Measurements from ENCODE around the gene MORN1. TPM values are rescaled to one million over a fixed set of nuclear protein-coding genes. Genes with fewer than 3 reads are reported as not detected.

MORN1 gene
- total and polyA plus RNA-seq, 2 experiments from 2014 or later = 4.5 to 9.4 TPM

DNA sequence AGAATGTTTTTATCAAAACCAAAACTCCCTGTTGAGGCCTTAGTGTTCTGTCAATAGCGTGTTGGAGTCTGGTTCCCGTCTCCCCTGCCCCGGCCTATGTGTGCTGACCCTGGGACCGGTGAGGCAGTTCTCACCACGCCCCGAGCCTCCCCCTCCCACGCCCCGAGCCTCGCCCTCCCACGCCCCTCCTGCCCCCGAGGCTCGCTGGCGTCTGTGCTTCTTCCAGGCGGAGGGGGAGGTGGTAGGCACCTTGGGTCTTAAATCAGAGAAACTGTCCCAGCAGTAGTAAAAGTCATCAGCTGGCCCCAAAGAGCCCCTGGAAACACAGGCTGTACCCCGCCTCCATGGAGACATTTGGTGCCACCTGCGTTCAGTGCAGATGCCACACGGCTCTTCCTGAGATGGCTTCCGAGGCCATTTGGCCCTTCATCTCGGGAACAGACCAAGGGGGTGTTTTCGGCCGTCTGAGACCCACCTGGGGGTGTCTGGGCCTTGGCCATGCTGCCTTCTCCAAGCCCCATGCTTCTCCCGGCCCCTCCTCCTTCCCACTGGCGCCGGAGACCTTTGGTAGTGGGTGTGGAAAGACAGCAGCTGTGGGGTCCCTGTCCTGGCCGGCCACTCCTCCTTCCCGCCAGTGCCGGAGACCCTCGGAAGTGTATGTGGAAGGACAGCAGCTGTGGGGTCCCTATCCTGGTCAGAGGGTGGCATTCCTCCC lies 118.5 kb downstream of the MORN1 start:
- no peak overlapping the region for H3K4me3 ChIP-seq
- no peak for DNase-seq (ENCODE audit: low spot score)
- no peak overlapping the region for H2AFZ ChIP-seq
- TF ChIP-seq EZH2 (IDR thresholded peaks at IDR 0.05; ENCODE audit: borderline replicate concordance) (no peak), EZH2phosphoT487 (IDR thresholded peaks at IDR 0.05; ENCODE audit: low read depth, severe bottlenecking, unreplicated experiment) (no peak)
- TF ChIP-seq, protein P1, sequence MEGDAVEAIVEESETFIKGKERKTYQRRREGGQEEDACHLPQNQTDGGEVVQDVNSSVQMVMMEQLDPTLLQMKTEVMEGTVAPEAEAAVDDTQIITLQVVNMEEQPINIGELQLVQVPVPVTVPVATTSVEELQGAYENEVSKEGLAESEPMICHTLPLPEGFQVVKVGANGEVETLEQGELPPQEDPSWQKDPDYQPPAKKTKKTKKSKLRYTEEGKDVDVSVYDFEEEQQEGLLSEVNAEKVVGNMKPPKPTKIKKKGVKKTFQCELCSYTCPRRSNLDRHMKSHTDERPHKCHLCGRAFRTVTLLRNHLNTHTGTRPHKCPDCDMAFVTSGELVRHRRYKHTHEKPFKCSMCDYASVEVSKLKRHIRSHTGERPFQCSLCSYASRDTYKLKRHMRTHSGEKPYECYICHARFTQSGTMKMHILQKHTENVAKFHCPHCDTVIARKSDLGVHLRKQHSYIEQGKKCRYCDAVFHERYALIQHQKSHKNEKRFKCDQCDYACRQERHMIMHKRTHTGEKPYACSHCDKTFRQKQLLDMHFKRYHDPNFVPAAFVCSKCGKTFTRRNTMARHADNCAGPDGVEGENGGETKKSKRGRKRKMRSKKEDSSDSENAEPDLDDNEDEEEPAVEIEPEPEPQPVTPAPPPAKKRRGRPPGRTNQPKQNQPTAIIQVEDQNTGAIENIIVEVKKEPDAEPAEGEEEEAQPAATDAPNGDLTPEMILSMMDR (IDR thresholded peaks at IDR 0.05; ENCODE audit: poor library complexity) = no peak
- H3K9me2 ChIP-seq (replicated peaks; ENCODE audit: insufficient read depth) = no peaks in the 10 kb centered on the region
- peaks cover 98% of the 10 kb centered on the region for H3K79me2 ChIP-seq
- H3K27ac ChIP-seq = peak overlapping the region; percentile 73
- peak overlapping the region; percentile 72 for H3K4me2 ChIP-seq
- peaks cover 68% of the 10 kb centered on the region for H3K4me1 ChIP-seq (ENCODE audit: insufficient read depth)
- no peaks in the 10 kb centered on the region for H3K27me3 ChIP-seq
- H4K20me1 ChIP-seq (ENCODE audit: insufficient read depth, poor library complexity, severe bottlenecking) = peaks cover 88% of the 10 kb centered on the region
- WGBS (ENCODE audit: low lambda C conversion rate, missing lambda C conversion rate) = 72% methylated on average over 27 of the region's 28 CpGs
- H3K9me3 ChIP-seq (ENCODE audit: low read depth) = no peaks in the 10 kb centered on the region
- no peaks in the 10 kb centered on the region for H3K36me3 ChIP-seq (replicated peaks; ENCODE audit: insufficient read depth, low read depth)

DNA sequence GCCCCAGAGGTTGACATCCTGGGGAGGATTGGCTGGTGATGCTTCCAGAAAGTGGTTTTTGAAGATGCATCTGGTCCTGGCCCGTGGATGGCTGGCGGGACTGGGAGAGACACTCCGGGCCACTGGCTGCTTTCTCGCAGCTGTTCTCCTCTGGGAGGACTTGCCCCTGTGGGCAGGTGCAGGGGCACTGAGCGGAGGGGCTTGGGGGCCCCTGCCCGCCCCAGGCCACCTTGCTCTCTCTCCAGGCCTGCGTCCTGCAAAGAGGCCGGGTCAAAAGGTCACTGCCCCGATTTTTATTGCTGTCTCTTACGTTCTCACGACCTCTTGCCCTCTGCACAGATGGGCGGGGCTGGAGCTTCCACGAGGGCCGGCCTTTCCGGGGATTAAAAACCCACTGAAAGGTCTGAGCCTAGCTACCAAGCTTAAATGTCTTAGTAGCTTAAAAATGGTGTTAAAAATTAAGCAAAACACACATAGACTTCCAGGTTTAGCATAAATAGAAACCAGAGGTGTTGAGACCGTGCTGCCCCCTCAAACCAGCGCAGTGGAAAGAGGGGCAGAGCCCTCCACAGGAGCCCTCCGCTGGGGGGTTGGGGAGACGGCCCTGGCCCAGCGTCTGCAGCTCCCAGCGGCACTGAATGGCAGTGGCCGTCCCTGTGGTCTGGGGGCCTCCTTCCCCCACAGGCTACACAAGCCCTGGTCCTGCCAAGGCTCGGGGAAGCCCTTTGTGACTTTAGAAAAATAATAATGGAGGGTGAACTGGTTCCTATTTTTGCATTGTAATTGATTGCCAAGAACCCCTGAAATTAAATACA lies 119.3 kb downstream of the MORN1 start:
- Histone ChIP-seq H3K36me3 (replicated peaks; ENCODE audit: insufficient read depth, low read depth) (no peaks in the 10 kb centered on the region), H3K4me2 (peak overlapping the region; percentile 72), H2AFZ (no peak overlapping the region), H3K79me2 (peaks cover 98% of the 10 kb centered on the region), H3K27me3 (no peaks in the 10 kb centered on the region), H3K9me2 (replicated peaks; ENCODE audit: insufficient read depth) (no peaks in the 10 kb centered on the region), H4K20me1 (ENCODE audit: insufficient read depth, poor library complexity, severe bottlenecking) (peaks cover 92% of the 10 kb centered on the region), H3K4me1 (ENCODE audit: insufficient read depth) (peaks cover 61% of the 10 kb centered on the region), H3K9me3 (ENCODE audit: low read depth) (no peaks in the 10 kb centered on the region), H3K27ac (peak overlapping the region; percentile 73), H3K4me3 (no peak overlapping the region)
- WGBS (ENCODE audit: low lambda C conversion rate, missing lambda C conversion rate) = 42% methylated on average over 22 of the region's 23 CpGs
- DNase-seq (ENCODE audit: low spot score) = no peak
- TF ChIP-seq EZH2 (IDR thresholded peaks at IDR 0.05; ENCODE audit: borderline replicate concordance) (no peak), EZH2phosphoT487 (IDR thresholded peaks at IDR 0.05; ENCODE audit: low read depth, severe bottlenecking, unreplicated experiment) (no peak)
- TF ChIP-seq, protein P1 (IDR thresholded peaks at IDR 0.05; ENCODE audit: poor library complexity) = no peak

Other genes starting within 250 kb of the MORN1 start
- 24.9 and 36.6 TPM in 2 replicates for gene FAAP20, start 196.8 kb downstream of the MORN1 start, total RNA-seq
- 117 and 135 TPM in 2 replicates for gene FAAP20, start 196.8 kb downstream of the MORN1 start, polyA plus RNA-seq
- 17.1 and 21.9 TPM in 2 replicates for gene SKI, start 163.2 kb downstream of the MORN1 start, total RNA-seq
- gene SKI, start 163.2 kb downstream of the MORN1 start, polyA plus RNA-seq = 5.1 and 6.9 TPM in 2 replicates
- 89.5 and 123 TPM in 2 replicates for gene RER1, start 287 bp upstream of the MORN1 start, total RNA-seq
- 227 and 237 TPM in 2 replicates for gene RER1, start 287 bp upstream of the MORN1 start, polyA plus RNA-seq
- 25.5 and 31.6 TPM in 2 replicates for gene PEX10, start 21.0 kb upstream of the MORN1 start, total RNA-seq
- gene PEX10, start 21.0 kb upstream of the MORN1 start, polyA plus RNA-seq = 24.7 and 25.9 TPM in 2 replicates
- 0.48 and 1.3 TPM in 2 replicates for gene PLCH2, start 84.7 kb upstream of the MORN1 start, total RNA-seq
- 1.9 and 3.4 TPM in 2 replicates for gene PLCH2, start 84.7 kb upstream of the MORN1 start, polyA plus RNA-seq
- 18.5 and 20.4 TPM in 2 replicates for gene PANK4, start 135.0 kb upstream of the MORN1 start, total RNA-seq
- 21.3 and 21.5 TPM in 2 replicates for gene PANK4, start 135.0 kb upstream of the MORN1 start, polyA plus RNA-seq
- gene HES5, start 138.7 kb upstream of the MORN1 start, total RNA-seq = not detected in 2 replicates
- 1.0 TPM in 2 replicates for gene HES5, start 138.7 kb upstream of the MORN1 start, polyA plus RNA-seq
- 2.7 and 6.1 TPM in 2 replicates for gene TNFRSF14, start 164.8 kb upstream of the MORN1 start, total RNA-seq
- gene TNFRSF14, start 164.8 kb upstream of the MORN1 start, polyA plus RNA-seq = 5.3 and 5.4 TPM in 2 replicates
- gene PRXL2B, start 195.2 kb upstream of the MORN1 start, total RNA-seq = 21.4 and 36.7 TPM in 2 replicates
- gene PRXL2B, start 195.2 kb upstream of the MORN1 start, polyA plus RNA-seq = 39.6 and 41.4 TPM in 2 replicates
- gene MMEL1, start 241.5 kb upstream of the MORN1 start, total RNA-seq = 0.32 and 0.93 TPM in 2 replicates
- 1.8 TPM in 1 of 2 replicates, not detected in the other for gene MMEL1, start 241.5 kb upstream of the MORN1 start, polyA plus RNA-seq

Data from hepatocyte (in vitro differentiated cells).